ENCODE results near the gene CDKAL1.

Gene CDKAL1

GRCh38 chr6:21171801-21172200, 637.5 kb downstream of the CDKAL1 start:
- no peak overlapping the region for H2BK12ac ChIP-seq (ENCODE audit: low read length in 2 of 2)

DNA sequence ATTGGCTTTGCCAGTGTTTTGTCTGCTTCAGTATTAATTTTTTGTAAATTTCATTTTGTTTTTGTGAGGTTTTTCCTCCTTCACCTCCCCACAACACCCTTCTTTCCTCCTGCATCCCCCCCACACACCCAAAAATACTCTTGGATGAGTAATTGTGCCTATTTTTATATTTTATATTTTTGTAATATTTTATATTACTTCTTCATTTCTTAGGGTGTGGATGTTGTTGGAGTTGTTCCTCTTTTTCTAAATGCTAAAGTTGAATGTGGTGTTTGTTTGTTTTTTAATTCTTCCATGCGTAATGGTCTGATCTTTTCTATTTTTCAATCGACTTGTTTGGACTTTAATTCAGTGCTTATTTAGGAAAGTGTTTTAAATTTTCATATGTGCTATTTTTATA, 638.8 kb downstream of the CDKAL1 start:
- no peak for DNase-seq
- Histone ChIP-seq H3K4me2 (ENCODE audit: low read length, poor library complexity, severe bottlenecking) (no peak overlapping the region), H3K4me1 (ENCODE audit: control insufficient read depth, insufficient read depth, low read depth, low read length) (no peaks in the 10 kb centered on the region), H2BK5ac (ENCODE audit: low read depth, low read length, poor library complexity, severe bottlenecking) (no peak overlapping the region), H2BK120ac (ENCODE audit: low read depth, low read length) (no peak overlapping the region), H2AK5ac (ENCODE audit: low read length, severe bottlenecking) (no peak overlapping the region), H3K14ac (ENCODE audit: low read length in 2 of 2) (no peak overlapping the region), H4K8ac (ENCODE audit: low read length) (no peak overlapping the region), H2AFZ (ENCODE audit: low read depth, low read length) (no peak overlapping the region), H3K23ac (ENCODE audit: low read length in 2 of 2) (no peak overlapping the region), H3K27ac (ENCODE audit: low read length, poor library complexity, severe bottlenecking) (no peak overlapping the region), H3K79me1 (replicated peaks; ENCODE audit: low read length, poor library complexity, severe bottlenecking) (no peaks in the 10 kb centered on the region), H3K36me3 (ENCODE audit: control insufficient read depth in 1 of 2, insufficient read depth in 2 of 2, low read depth in 1 of 2, low read length in 2 of 2) (no peaks in the 10 kb centered on the region), H2BK12ac (ENCODE audit: low read length in 2 of 2) (no peak overlapping the region), H3K4me3 (ENCODE audit: insufficient read depth in 1 of 2, low read depth in 1 of 2, low read length in 2 of 2) (no peak overlapping the region), H3K27me3 (ENCODE audit: control insufficient read depth in 1 of 2, insufficient read depth in 1 of 2, low read length in 2 of 2) (no peaks in the 10 kb centered on the region), H2BK15ac (ENCODE audit: low read depth, poor library complexity, severe bottlenecking) (no peak overlapping the region), H3K9ac (ENCODE audit: low read length) (no peak overlapping the region), H3K9me3 (ENCODE audit: control insufficient read depth, low read length) (peaks cover 3% of the 10 kb centered on the region), H3K4ac (ENCODE audit: low read depth in 1 of 2, low read length in 2 of 2) (no peak overlapping the region), H3K18ac (ENCODE audit: low read depth in 1 of 2, low read length in 2 of 2) (no peak overlapping the region), H4K91ac (ENCODE audit: low read length) (no peak overlapping the region)
- 93% methylated on average over 2 of the region's 2 CpGs for WGBS

More at GRCh38 chr6:21171801-21172200, 637.5 kb downstream of the CDKAL1 start:
- H4K8ac ChIP-seq (ENCODE audit: low read length): no peak overlapping the region
- no peak overlapping the region for H3K23ac ChIP-seq (ENCODE audit: low read length in 2 of 2)
- no peak overlapping the region for H4K91ac ChIP-seq (ENCODE audit: low read length)
- H3K27me3 ChIP-seq (ENCODE audit: control insufficient read depth in 1 of 2, insufficient read depth in 1 of 2, low read length in 2 of 2): no peaks in the 10 kb centered on the region
- H3K4me3 ChIP-seq (ENCODE audit: insufficient read depth in 1 of 2, low read depth in 1 of 2, low read length in 2 of 2): no peak overlapping the region
- no peaks in the 10 kb centered on the region for H3K36me3 ChIP-seq (ENCODE audit: control insufficient read depth in 1 of 2, insufficient read depth in 2 of 2, low read depth in 1 of 2, low read length in 2 of 2)
- H2AFZ ChIP-seq (ENCODE audit: low read depth, low read length): no peak overlapping the region
- no peak overlapping the region for H3K18ac ChIP-seq (ENCODE audit: low read depth in 1 of 2, low read length in 2 of 2)
- no peak overlapping the region for H3K27ac ChIP-seq (ENCODE audit: low read length, poor library complexity, severe bottlenecking)
- H2BK120ac ChIP-seq (ENCODE audit: low read depth, low read length): no peak overlapping the region
- 99% methylated on average over 4 of the region's 4 CpGs for WGBS
- no peak overlapping the region for H3K4ac ChIP-seq (ENCODE audit: low read depth in 1 of 2, low read length in 2 of 2)
- DNase-seq: no peak
- no peak overlapping the region for H2BK15ac ChIP-seq (ENCODE audit: low read depth, poor library complexity, severe bottlenecking)
- no peak overlapping the region for H3K9ac ChIP-seq (ENCODE audit: low read length)
- peaks cover 3% of the 10 kb centered on the region for H3K9me3 ChIP-seq (ENCODE audit: control insufficient read depth, low read length)
- no peak overlapping the region for H2AK5ac ChIP-seq (ENCODE audit: low read length, severe bottlenecking)
- H3K79me1 ChIP-seq (replicated peaks; ENCODE audit: low read length, poor library complexity, severe bottlenecking): no peaks in the 10 kb centered on the region
- no peak overlapping the region for H2BK5ac ChIP-seq (ENCODE audit: low read depth, low read length, poor library complexity, severe bottlenecking)
- H3K4me2 ChIP-seq (ENCODE audit: low read length, poor library complexity, severe bottlenecking): no peak overlapping the region
- H3K4me1 ChIP-seq (ENCODE audit: control insufficient read depth, insufficient read depth, low read depth, low read length): no peaks in the 10 kb centered on the region
- no peak overlapping the region for H3K14ac ChIP-seq (ENCODE audit: low read length in 2 of 2)

DNA sequence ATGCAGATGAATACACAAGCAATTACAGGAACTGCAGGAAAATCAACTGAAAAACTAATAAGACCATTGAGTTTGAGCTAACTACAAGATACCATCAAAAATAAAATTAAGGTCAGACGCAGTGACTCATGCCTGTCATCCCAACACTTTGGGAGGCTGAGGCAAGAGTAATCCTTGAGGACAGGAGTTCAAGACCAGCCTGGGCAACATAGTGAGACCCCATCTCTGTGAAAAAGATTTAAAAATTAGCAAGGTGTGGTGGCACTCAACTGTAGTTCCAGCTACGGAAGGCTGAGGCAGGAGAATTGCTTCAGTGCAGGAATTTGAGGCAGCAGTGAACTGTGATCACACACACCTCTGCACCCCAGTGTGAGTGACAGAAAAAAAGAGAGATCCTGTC, 639.4 kb downstream of the CDKAL1 start:
- Histone ChIP-seq H3K4me3 (ENCODE audit: insufficient read depth in 1 of 2, low read depth in 1 of 2, low read length in 2 of 2) (no peak overlapping the region), H4K8ac (ENCODE audit: low read length) (no peak overlapping the region), H2BK120ac (ENCODE audit: low read depth, low read length) (no peak overlapping the region), H3K4me1 (ENCODE audit: control insufficient read depth, insufficient read depth, low read depth, low read length) (no peaks in the 10 kb centered on the region), H2BK12ac (ENCODE audit: low read length in 2 of 2) (no peak overlapping the region), H3K4me2 (ENCODE audit: low read length, poor library complexity, severe bottlenecking) (no peak overlapping the region), H3K79me1 (replicated peaks; ENCODE audit: low read length, poor library complexity, severe bottlenecking) (no peaks in the 10 kb centered on the region), H3K36me3 (ENCODE audit: control insufficient read depth in 1 of 2, insufficient read depth in 2 of 2, low read depth in 1 of 2, low read length in 2 of 2) (no peaks in the 10 kb centered on the region), H2AK5ac (ENCODE audit: low read length, severe bottlenecking) (no peak overlapping the region), H4K91ac (ENCODE audit: low read length) (no peak overlapping the region), H2BK15ac (ENCODE audit: low read depth, poor library complexity, severe bottlenecking) (no peak overlapping the region), H3K9me3 (ENCODE audit: control insufficient read depth, low read length) (peaks cover 3% of the 10 kb centered on the region), H3K9ac (ENCODE audit: low read length) (no peak overlapping the region), H3K4ac (ENCODE audit: low read depth in 1 of 2, low read length in 2 of 2) (no peak overlapping the region), H3K27ac (ENCODE audit: low read length, poor library complexity, severe bottlenecking) (no peak overlapping the region), H3K14ac (ENCODE audit: low read length in 2 of 2) (no peak overlapping the region), H3K18ac (ENCODE audit: low read depth in 1 of 2, low read length in 2 of 2) (no peak overlapping the region), H2AFZ (ENCODE audit: low read depth, low read length) (no peak overlapping the region), H2BK5ac (ENCODE audit: low read depth, low read length, poor library complexity, severe bottlenecking) (no peak overlapping the region), H3K27me3 (ENCODE audit: control insufficient read depth in 1 of 2, insufficient read depth in 1 of 2, low read length in 2 of 2) (no peaks in the 10 kb centered on the region), H3K23ac (ENCODE audit: low read length in 2 of 2) (no peak overlapping the region)
- DNase-seq: no peak
- WGBS: 98% methylated on average over 2 of the region's 2 CpGs

- DNase-seq: no peak
- H3K9ac ChIP-seq (ENCODE audit: low read length): no peak overlapping the region
Measured at GRCh38 chr6:21176197-21176596, 641.9 kb downstream of the CDKAL1 start.

More at GRCh38 chr6:21176197-21176596, 641.9 kb downstream of the CDKAL1 start:
- Histone ChIP-seq H3K4me1 (ENCODE audit: control insufficient read depth, insufficient read depth, low read depth, low read length) (no peaks in the 10 kb centered on the region), H2AK5ac (ENCODE audit: low read length, severe bottlenecking) (no peak overlapping the region), H3K27me3 (ENCODE audit: control insufficient read depth in 1 of 2, insufficient read depth in 1 of 2, low read length in 2 of 2) (no peaks in the 10 kb centered on the region), H3K23ac (ENCODE audit: low read length in 2 of 2) (no peak overlapping the region), H4K8ac (ENCODE audit: low read length) (no peak overlapping the region), H3K14ac (ENCODE audit: low read length in 2 of 2) (no peak overlapping the region), H3K4me3 (ENCODE audit: insufficient read depth in 1 of 2, low read depth in 1 of 2, low read length in 2 of 2) (no peak overlapping the region), H3K36me3 (ENCODE audit: control insufficient read depth in 1 of 2, insufficient read depth in 2 of 2, low read depth in 1 of 2, low read length in 2 of 2) (no peaks in the 10 kb centered on the region), H2BK15ac (ENCODE audit: low read depth, poor library complexity, severe bottlenecking) (no peak overlapping the region), H3K79me1 (replicated peaks; ENCODE audit: low read length, poor library complexity, severe bottlenecking) (no peaks in the 10 kb centered on the region), H3K18ac (ENCODE audit: low read depth in 1 of 2, low read length in 2 of 2) (no peak overlapping the region), H2AFZ (ENCODE audit: low read depth, low read length) (no peak overlapping the region), H2BK120ac (ENCODE audit: low read depth, low read length) (no peak overlapping the region), H3K4me2 (ENCODE audit: low read length, poor library complexity, severe bottlenecking) (no peak overlapping the region), H3K4ac (ENCODE audit: low read depth in 1 of 2, low read length in 2 of 2) (no peak overlapping the region), H3K27ac (ENCODE audit: low read length, poor library complexity, severe bottlenecking) (no peak overlapping the region), H4K91ac (ENCODE audit: low read length) (no peak overlapping the region), H2BK5ac (ENCODE audit: low read depth, low read length, poor library complexity, severe bottlenecking) (no peak overlapping the region), H2BK12ac (ENCODE audit: low read length in 2 of 2) (no peak overlapping the region), H3K9me3 (ENCODE audit: control insufficient read depth, low read length) (peaks cover 8% of the 10 kb centered on the region)
- WGBS: 98% methylated on average over 4 of the region's 4 CpGs

All from mesenchymal stem cell (in vitro differentiated cells and primary cell).